Body of pancreas (tissue), 4 donors: ENCODE data around the gene BPIFB6.

Source experiments
- POLR2A ChIP-seq, 3 donors: fragments of 450-650 bp; IDR thresholded peaks; one replicate each; pipeline ENCODE4 v1.6.1; 2016; ENCODE audit warnings: antibody characterized with exemption in 3 of 3, mild to moderate bottlenecking in 2 of 3
- TF ChIP-seq, protein P1 (sequence below), 7 experiments: fragments of 450-650 bp in 4 of 7; fragments of 200-600 bp in 3 of 7; sonication (generic) in 3 of 7; IDR thresholded peaks; one replicate each; pipeline ENCODE4 v1.5.1; 2016 to 2019; ENCODE audit warnings: antibody characterized with exemption in 7 of 7

DNA sequence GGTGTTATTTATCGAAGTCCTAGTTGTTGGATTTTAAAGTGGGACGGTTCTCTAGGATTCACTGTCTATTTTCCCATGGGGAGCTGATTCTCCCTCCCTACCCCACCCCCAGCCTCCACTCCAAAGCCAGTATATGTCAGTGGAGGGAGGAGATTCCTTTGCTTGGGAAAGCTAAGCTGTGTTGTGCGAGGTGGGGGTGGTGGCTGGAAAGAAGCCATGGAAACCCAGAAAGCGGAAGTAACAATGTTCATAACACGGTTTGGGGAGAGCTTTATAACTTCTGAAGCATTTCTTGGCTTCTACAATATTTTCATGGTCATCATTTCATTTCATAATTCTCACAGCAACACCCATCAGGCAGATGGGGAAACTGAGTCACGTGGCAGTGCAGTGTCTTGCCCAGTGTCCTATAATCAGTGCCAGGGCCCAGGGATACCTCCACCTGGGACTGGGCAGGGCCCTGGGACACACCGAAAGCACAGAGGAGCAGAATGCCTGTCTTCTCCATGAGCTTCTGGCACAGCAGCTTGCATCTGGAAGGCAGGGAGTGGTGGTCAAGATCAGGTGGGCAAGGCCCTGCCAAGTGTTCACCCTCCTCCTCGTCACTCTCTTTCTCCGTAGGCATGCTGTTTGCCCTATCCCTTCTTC, 31.7 kb upstream of the BPIFB6 start:
- TF ChIP-seq, protein P1, sequence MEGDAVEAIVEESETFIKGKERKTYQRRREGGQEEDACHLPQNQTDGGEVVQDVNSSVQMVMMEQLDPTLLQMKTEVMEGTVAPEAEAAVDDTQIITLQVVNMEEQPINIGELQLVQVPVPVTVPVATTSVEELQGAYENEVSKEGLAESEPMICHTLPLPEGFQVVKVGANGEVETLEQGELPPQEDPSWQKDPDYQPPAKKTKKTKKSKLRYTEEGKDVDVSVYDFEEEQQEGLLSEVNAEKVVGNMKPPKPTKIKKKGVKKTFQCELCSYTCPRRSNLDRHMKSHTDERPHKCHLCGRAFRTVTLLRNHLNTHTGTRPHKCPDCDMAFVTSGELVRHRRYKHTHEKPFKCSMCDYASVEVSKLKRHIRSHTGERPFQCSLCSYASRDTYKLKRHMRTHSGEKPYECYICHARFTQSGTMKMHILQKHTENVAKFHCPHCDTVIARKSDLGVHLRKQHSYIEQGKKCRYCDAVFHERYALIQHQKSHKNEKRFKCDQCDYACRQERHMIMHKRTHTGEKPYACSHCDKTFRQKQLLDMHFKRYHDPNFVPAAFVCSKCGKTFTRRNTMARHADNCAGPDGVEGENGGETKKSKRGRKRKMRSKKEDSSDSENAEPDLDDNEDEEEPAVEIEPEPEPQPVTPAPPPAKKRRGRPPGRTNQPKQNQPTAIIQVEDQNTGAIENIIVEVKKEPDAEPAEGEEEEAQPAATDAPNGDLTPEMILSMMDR (IDR thresholded peaks at IDR 0.05) = no peak
- no peak for TF ChIP-seq POLR2A (IDR thresholded peaks at IDR 0.05)
